ENCODE measurements around the gene TMEM214. TPM values are rescaled to one million over a fixed set of nuclear protein-coding genes. Genes with fewer than 3 reads are reported as not detected.

Gene TMEM214
- total RNA-seq, 2 donors from 2014 or later, result 68.2 to 84.4 TPM

DNA sequence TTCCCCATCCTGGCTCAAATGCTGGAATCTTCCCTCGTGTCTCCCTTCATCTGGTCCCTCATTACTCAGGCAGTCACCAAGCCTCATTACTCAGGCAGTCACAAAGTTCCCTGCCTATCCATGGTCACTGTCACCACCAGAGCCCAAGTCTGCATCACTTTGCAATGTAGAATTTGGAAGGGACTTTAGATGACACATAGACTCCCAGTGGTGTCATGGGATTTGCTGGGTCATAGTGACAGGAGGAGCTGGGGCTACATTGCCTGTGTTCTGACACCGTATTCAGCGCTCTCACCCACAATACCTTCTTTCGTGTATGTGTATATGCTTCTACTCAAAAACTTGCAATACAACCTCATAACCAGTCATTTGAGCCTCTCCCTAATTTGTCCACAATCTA is 43.6 kb downstream of the TMEM214 start:
- no peak for TF ChIP-seq CTCF (IDR thresholded peaks at IDR 0.05)
- Histone ChIP-seq H3K27ac (peak overlapping the region; percentile 87 to 99), H3K9me3 (no peaks in the 10 kb centered on the region), H3K4me1 (ENCODE audit: control insufficient read depth in 1 of 2, low read depth in 2 of 2) (peaks cover 32 to 64% of the 10 kb centered on the region in 2 donors), H3K36me3 (no peaks in the 10 kb centered on the region), H3K4me3 (no peak overlapping the region), H3K27me3 (replicated peaks; ENCODE audit: insufficient read depth) (no peaks in the 10 kb centered on the region)
- no peak for ATAC-seq (ENCODE audit: insufficient number of reproducible peaks, low FRiP score, low read depth)
- DNase-seq (ENCODE audit: low spot score), result no peak

DNA sequence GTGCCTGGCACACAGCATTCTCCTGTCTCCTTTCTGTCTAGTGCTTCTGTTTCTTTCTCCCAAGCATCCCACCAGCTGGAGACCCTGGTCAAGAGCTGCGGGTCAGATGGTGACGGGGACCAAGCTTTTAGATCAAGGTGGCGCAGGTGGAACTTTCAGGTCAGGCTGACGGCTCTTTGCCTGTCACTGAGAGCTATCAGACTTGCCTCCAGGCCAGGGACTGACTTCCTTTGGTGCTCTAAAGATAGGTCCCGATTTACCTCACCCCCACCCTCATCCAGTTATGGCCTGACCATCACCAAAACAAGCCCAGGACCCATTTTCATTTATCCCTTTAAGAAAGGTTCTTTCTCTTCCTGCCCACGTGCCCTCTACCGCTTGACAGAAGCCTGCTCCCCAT is 44.5 kb downstream of the TMEM214 start:
- H3K4me1 ChIP-seq (ENCODE audit: control insufficient read depth in 1 of 2, low read depth in 2 of 2), result peaks cover 41 to 73% of the 10 kb centered on the region in 2 donors
- ATAC-seq (ENCODE audit: insufficient number of reproducible peaks, low FRiP score, low read depth) (no peak), DNase-seq (ENCODE audit: low spot score) (no peak)
- peak overlapping the region; percentile 87 to 98 for H3K27ac ChIP-seq
- no peak for TF ChIP-seq CTCF (IDR thresholded peaks at IDR 0.05)
- H3K36me3 ChIP-seq, result peaks cover 5% of the 10 kb centered on the region
- H3K27me3 ChIP-seq (replicated peaks; ENCODE audit: insufficient read depth), result no peaks in the 10 kb centered on the region
- H3K4me3 ChIP-seq, result no peak overlapping the region
- H3K9me3 ChIP-seq, result no peaks in the 10 kb centered on the region

DNA sequence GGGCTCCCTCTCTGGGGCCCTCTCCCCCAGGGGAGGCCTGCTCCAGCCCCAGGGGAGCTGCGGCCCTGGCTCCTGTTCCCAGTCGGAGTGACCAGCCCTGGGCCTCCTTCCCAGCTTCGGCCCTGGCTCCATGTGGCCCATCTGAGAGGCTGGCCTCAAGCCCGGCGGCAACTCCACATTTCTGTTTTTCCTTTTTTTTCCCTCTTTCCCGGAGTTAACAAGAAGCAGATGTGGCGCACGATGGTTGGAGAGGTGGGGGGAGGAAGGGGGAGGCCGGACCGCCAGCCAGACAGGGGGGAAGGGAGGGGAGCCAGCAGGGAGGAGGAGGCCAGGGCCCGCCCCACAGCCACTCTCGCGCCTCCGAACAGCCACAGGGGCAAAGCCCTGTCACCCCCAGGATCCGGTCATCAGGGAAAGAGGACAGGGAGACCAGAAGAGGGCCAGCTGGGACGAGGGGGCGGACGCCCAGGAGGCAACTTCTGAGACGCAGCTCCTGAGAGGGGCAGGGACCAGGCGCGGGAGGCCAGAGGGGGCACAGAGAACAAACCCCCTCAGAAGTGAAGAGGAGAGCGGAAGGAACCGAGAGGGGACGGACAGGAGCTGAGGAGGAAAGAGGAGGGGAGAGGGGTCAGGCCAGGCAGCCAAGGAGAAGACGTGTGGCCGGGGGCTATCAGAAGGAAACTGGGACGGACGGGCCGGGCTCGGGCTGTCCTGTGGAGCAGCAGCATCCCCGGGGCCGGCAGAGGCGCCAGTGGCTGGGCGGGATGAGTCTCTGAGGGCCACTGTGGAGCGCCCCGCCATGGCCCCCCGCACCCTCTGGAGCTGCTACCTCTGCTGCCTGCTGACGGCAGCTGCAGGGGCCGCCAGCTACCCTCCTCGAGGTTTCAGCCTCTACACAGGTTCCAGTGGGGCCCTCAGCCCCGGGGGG is 45.8 kb downstream of the TMEM214 start, which contains the start of gene EMILIN1:
TSS of gene EMILIN1 (plus strand) at position 349 of the 928 bp plus-strand sequence. CDS start at position 800, 451 bp downstream.
- H3K4me1 ChIP-seq (ENCODE audit: control insufficient read depth in 1 of 2, low read depth in 2 of 2), result peaks cover 40 to 74% of the 10 kb centered on the region in 2 donors
- H3K9me3 ChIP-seq, result no peaks in the 10 kb centered on the region
- H3K27me3 ChIP-seq (replicated peaks; ENCODE audit: insufficient read depth), result no peaks in the 10 kb centered on the region
- H3K36me3 ChIP-seq, result peaks cover 14% of the 10 kb centered on the region
- peak within 1 kb of the TSS; percentile 77 for H3K4me3 ChIP-seq
- ATAC-seq (ENCODE audit: insufficient number of reproducible peaks, low FRiP score, low read depth) (peak; percentile 76), DNase-seq (ENCODE audit: low spot score) (peak; percentile 81)
- peak within 1 kb of the TSS; percentile 87 to 98 for H3K27ac ChIP-seq
- no peak for TF ChIP-seq CTCF (IDR thresholded peaks at IDR 0.05)

- DNase-seq (ENCODE audit: low spot score), result no peak
- H3K4me1 ChIP-seq (ENCODE audit: control insufficient read depth in 1 of 2, low read depth in 2 of 2), result peaks cover 33 to 72% of the 10 kb centered on the region in 2 donors
Observed at GRCh38 chr2:27079233-27080139, 46.7 kb downstream of the TMEM214 start.

More at GRCh38 chr2:27079233-27080139, 46.7 kb downstream of the TMEM214 start:
- Histone ChIP-seq H3K36me3 (peaks cover 14% of the 10 kb centered on the region), H3K27me3 (replicated peaks; ENCODE audit: insufficient read depth) (no peaks in the 10 kb centered on the region), H3K9me3 (no peaks in the 10 kb centered on the region), H3K4me3 (peak overlapping the region; percentile 77), H3K27ac (peak overlapping the region; percentile 87 to 98)
- no peak for ATAC-seq (ENCODE audit: insufficient number of reproducible peaks, low FRiP score, low read depth)
- no peak for TF ChIP-seq CTCF (IDR thresholded peaks at IDR 0.05)

All from thoracic aorta (tissue), 2 donors.